Adrenal gland (tissue), 5 donors: ENCODE results near the gene ANXA6.

Source experiments
- CTCF ChIP-seq, 6 experiments: fragments of 450-650 bp in 4 of 6; fragments of 200-600 bp in 2 of 6; sonication (generic) in 1 of 6; IDR thresholded peaks; 1 replicate in 5 of 6; 2 replicates in 1 of 6; pipeline versions ENCODE4 v1.5.1 to v1.8.0; 2016 to 2021; ENCODE audit warnings: antibody characterized with exemption in 6 of 6, mild to moderate bottlenecking in 2 of 6, moderate library complexity in 1 of 6
- POLR2A ChIP-seq, 2 donors: fragments of 450-650 bp; IDR thresholded peaks; one replicate each; pipeline ENCODE4 v1.6.1; 2017; ENCODE audit warnings: antibody characterized with exemption in 2 of 2, mild to moderate bottlenecking in 2 of 2, moderate library complexity in 1 of 2
- donor health status: DM: no; HTN: no; CAD: no.

GRCh38 chr5:151181818-151182523 is 24.4 kb upstream of the ANXA6 start:
- TF ChIP-seq CTCF (IDR thresholded peaks at IDR 0.05) = no peak
- no peak for TF ChIP-seq POLR2A (IDR thresholded peaks at IDR 0.05)
